Measurements from ENCODE around the gene UTF1.

DNA sequence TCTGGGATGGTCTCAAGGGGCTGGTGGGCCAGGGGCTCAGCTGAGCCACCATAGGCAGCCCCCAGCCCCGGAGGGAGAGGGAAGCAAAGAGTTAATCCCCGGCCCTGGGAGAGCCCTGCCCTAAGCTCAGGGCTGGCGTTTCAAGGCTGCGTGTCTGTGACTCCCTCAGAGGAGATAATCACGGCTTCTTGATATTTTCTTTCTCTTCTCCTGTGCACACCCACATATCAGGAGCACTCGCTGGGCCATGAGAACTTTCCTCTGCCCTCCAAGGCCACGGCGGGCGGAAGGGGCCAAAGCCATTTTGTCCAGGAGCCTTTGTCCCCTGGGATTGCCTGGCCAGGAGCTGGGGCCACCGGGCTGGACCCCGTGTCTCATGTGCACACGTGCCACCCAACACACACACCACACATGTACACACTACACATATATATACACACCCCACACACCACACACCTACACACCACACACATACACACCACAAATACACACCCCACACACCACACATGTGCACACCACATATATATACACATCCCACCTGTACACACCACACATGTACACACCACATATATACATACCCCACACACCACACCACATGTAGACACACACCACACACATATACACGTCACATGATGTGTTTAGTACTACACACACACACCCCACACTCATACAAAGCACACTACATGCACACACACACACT lies 24.6 kb downstream of the UTF1 start:
- TF ChIP-seq, protein P1, sequence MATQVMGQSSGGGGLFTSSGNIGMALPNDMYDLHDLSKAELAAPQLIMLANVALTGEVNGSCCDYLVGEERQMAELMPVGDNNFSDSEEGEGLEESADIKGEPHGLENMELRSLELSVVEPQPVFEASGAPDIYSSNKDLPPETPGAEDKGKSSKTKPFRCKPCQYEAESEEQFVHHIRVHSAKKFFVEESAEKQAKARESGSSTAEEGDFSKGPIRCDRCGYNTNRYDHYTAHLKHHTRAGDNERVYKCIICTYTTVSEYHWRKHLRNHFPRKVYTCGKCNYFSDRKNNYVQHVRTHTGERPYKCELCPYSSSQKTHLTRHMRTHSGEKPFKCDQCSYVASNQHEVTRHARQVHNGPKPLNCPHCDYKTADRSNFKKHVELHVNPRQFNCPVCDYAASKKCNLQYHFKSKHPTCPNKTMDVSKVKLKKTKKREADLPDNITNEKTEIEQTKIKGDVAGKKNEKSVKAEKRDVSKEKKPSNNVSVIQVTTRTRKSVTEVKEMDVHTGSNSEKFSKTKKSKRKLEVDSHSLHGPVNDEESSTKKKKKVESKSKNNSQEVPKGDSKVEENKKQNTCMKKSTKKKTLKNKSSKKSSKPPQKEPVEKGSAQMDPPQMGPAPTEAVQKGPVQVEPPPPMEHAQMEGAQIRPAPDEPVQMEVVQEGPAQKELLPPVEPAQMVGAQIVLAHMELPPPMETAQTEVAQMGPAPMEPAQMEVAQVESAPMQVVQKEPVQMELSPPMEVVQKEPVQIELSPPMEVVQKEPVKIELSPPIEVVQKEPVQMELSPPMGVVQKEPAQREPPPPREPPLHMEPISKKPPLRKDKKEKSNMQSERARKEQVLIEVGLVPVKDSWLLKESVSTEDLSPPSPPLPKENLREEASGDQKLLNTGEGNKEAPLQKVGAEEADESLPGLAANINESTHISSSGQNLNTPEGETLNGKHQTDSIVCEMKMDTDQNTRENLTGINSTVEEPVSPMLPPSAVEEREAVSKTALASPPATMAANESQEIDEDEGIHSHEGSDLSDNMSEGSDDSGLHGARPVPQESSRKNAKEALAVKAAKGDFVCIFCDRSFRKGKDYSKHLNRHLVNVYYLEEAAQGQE (IDR thresholded peaks at IDR 0.05; ENCODE audit: insufficient read depth in 1 of 2, low read depth in 2 of 2, low read length in 2 of 2), result no peak
- TF ChIP-seq FOXP2 (optimal IDR thresholded peaks at IDR 0.05; ENCODE audit: borderline replicate concordance, extremely low read depth, extremely low read length, insufficient read depth) (no peak), SIN3A (IDR thresholded peaks at IDR 0.05; ENCODE audit: borderline replicate concordance, insufficient read depth, low read length) (no peak), TAF1 (IDR thresholded peaks at IDR 0.05; ENCODE audit: borderline replicate concordance, insufficient read depth, low read length) (no peak), POLR2AphosphoS5 (IDR thresholded peaks at IDR 0.05; ENCODE audit: low read depth, low read length) (no peak)
